ENCODE measurements around the gene INVS.

GRCh38 chr9:100104314-100104713 is 5.3 kb downstream of the INVS start:
- TF ChIP-seq SPI1 (IDR thresholded peaks at IDR 0.05; ENCODE audit: low read depth, low read length) (no peak), POLR2AphosphoS5 (IDR thresholded peaks at IDR 0.05; ENCODE audit: low read depth, low read length) (no peak)

Measured in GM12891 (cell line).